SK-N-DZ (cell line): Measurements from ENCODE around the gene DHRS11. TPM values are rescaled to one million over a fixed set of nuclear protein-coding genes. Genes with fewer than 3 reads are reported as not detected.
A peak's percentile ranks its signal among the peaks of the same experiment; 100 is the strongest.

ENCODE experiments used
- DNase-seq: peaks from one replicate; pipeline ENCODE4 v3.0.0-alpha.2; 2015; ENCODE audit warnings: low spot score
- polyA plus RNA-seq, 2 experiments: library from polyadenylated mRNA; depleted of rRNA; stranded (reverse); fragments of >200 nt; gene quantifications; 2 replicates each; pipeline ENCODE4 v1.2.3, GENCODE V29; 2014

DHRS11 gene, protein sequence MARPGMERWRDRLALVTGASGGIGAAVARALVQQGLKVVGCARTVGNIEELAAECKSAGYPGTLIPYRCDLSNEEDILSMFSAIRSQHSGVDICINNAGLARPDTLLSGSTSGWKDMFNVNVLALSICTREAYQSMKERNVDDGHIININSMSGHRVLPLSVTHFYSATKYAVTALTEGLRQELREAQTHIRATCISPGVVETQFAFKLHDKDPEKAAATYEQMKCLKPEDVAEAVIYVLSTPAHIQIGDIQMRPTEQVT
- polyA plus RNA-seq (2014; cell fraction: cytosol; rRNA removed) = 12.3 and 12.5 TPM in 2 replicates
- 25.5 and 34.7 TPM in 2 replicates for polyA plus RNA-seq (2014; cell fraction: nucleus; rRNA removed)

DNA sequence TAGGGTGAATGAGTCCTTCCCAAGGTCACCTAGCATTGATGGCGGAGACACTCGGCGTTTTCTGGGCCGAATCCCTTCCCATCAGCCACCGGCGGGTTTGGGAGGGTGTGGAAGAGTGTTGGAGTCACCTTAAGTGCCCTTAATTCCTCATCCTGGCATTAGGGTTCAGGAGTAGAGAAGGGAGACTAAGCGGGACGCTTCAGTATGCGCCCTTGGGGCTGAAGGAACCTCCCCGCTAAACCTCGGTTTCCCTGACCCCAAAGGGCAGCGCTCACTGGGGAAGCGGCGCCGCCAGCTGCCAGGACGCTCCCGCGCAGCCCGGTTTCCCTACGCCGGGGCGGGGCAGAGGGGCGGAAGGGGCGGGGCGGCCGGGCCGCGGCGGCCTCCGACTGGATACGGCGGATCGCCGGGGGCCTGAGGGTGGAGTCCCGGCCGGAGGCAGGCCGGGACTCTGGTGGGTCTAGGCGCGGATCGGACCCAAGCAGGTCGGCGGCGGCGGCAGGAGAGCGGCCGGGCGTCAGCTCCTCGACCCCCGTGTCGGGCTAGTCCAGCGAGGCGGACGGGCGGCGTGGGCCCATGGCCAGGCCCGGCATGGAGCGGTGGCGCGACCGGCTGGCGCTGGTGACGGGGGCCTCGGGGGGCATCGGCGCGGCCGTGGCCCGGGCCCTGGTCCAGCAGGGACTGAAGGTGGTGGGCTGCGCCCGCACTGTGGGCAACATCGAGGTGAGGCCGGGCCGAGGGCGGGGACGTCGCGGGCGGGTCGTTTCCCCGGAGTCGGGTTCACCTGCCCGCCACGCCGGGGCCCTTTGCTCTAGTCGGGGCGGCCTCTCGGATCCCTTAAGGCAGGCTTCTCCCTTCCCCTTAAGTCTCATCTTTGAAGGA lies at the start of gene DHRS11:
TSS of gene DHRS11 (plus strand) at position 446 of the 882 bp plus-strand sequence. CDS start at position 577, 131 bp downstream.
- peak; percentile 73 for DNase-seq

DNA sequence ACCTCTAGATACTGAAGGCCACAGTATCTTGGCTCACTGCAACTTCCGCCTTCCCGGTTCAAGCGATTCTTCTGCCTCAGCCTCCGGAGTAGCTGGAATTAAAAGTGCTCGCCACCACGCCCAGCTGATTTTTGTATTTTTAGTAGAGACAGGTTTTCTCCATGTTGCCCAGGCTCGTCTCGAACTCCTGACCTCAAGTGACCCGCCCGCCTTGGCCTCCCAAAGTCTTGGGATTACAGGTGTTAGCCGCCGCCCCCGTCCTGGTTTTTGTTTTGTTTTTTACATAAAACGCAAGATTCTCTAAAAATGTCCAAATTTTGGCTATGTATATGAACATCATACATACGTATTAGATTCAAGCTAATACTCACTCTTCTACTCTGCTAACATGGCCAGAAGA lies 48.9 kb upstream of the DHRS11 start:
- no peak for DNase-seq

DNA sequence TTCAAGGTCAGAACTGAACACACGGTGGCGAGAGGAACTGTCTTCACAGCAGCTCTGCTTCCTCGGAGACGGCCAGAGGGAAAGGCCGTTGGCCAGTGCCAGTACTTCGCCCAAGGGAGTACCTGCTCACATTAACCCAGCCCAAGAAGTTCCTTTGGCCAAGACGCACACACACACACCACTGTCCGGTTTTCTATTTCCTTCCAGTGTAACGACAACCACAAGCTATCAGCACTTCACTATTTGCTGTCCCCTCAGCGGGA lies 47.7 kb upstream of the DHRS11 start:
- DNase-seq = peak; percentile 44

DNA sequence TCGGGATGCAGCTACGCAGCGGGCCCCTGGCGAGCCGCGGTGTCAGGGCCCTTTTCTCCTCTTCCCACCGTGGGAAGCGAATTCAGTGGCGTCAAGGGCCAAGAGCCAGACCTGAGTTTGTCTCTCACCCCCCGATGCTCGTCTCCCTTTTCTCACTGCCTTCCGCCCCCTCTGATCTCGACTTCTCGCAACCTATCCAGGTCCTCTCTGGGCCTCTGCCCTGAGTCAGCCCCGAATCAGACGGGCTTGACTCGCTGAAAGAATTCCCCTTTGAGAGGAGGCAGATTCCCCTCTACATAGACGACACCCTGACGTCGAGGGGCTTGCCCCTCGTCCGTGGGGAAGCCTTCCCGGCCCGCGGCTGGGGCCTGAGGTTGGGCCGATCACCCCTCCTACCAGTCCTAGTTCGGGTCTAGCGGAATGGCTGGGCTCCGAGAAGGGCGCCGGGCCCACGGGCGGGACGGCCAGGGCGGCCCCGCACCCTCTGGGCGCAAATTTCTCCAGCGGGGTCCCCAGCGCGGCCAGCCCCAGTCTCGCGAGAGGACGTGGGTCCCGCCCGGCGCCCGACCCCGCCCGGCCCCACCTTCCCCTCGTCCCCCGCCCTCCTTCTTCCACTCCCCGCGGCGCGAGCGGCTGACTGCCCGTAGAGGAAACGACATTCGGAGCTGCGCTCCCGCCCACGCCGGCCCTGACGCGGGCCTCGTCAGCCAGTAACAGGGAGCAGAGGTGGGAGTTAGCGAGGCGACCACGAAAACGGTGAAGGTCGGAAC lies 47.2 kb upstream of the DHRS11 start, which contains the start of gene GGNBP2:
TSS of gene GGNBP2 (plus strand) at position 613 of the 770 bp plus-strand sequence. CDS start 806 bp downstream, outside the sequence.
- DNase-seq = peak; percentile 87

DNA sequence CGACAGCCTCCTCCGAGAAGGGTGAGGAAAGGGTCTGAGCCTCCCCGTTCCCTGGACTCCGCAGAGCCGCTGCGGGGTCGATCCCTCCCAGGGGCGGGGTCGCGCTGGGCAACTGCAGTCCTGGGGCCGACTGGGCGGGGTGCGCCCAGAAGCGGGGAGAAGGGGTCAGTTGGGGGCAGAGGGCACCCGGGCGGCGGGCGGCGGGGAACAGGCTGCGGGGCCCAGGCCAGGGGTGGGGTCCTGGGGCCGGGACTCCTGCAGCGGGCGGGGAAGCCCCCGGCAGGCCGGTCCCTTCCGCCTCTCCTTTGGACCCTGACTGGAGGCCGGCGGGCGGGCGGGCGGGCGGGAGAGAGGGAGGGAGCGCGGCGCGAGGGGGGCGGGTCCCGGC lies 46.6 kb upstream of the DHRS11 start:
- DNase-seq = no peak

DNA sequence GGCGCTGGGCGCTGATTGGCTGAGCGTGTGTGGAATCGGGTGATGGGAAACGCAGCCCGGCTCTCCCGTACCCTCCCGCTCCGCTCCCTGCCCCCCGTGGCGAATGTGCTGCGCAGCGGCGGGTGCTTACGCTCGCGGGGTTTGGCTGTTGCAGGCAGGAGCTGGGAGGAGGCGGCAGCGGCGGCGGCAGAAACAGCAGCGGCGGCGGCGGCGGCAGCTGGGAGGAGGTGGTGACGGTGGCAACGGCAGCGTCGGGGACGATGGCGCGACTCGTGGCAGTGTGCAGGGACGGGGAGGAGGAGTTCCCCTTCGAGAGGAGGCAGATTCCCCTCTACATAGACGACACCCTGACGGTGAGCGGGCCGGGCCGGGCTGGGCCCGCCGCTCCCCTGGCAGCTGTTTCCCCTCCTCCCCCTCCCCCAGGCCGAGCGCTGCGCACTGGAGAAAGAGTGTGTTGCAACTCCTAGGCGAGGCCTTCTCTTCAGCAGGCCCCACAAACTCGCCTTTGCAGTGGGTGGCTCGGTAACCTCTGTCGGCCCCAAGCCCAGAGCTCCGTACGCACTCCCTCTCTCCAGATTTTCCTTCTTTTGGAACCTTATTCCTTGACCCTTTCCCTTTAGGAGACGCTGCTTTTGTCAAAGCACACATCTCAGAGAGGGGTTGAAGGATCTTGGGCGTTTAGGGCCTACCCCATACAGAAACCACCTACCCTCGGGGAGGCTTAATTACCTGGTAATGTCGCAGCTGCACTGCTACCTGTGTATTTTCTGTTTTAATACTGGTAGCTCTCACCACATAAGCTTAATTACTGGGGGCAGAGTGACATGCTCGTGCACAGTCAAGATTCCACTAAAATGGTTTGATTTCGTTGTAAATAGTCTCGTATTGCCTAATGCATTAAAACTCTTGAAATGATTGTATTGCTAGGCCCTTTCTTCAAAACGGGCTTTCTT lies 45.9 kb upstream of the DHRS11 start:
- peak; percentile 97 for DNase-seq

DNA sequence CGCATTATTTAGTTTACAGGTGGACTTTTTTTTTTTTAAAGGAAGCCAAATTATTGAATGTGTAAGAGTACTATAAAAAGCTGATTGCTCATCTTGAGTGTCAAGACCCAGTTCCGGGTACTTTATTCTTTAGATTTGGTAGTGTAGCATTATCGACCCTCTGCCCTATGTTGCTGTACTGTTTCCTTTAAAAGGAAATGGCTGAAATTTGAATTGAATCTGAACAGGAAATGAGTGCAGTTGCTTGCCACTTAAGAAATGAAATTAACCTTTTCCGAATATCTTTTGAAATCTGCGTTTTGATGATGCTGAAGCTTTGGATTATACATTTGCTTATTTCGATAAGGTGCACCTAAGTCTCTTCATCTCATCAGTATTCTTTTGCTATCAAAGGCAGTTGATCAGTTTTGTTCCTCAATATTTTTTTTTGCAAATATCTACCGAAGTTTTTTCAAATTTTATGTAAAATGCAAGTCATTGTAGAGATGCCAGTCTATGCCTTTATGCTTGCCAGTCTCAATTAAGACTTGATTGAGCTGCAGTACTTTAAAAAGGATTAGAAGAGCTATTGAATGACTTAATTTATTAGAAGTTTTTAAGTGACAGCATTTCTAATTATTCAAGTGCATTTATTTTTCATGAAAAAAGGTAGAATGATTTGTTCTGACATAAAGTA lies 45.1 kb upstream of the DHRS11 start:
- no peak for DNase-seq

DNA sequence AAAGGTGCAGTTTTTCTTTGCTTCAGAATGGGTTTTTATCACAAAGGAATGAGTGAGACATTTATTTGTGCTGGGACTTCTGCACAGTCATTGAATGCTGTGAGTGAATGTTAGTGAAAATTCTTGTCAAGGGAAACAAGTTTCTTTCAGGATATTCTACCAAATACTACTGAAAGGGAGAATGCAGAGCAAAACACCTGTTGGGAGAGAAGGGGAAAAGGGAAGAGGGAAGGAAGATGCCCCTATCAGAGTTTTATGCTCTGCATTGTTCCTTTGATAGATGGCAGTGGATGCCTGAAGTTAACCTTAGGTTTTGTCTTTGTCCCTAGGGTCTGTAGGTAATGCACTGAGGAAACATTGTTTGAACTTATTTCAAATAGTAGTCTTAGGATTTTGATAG lies 43.9 kb upstream of the DHRS11 start:
- DNase-seq = no peak

DNA sequence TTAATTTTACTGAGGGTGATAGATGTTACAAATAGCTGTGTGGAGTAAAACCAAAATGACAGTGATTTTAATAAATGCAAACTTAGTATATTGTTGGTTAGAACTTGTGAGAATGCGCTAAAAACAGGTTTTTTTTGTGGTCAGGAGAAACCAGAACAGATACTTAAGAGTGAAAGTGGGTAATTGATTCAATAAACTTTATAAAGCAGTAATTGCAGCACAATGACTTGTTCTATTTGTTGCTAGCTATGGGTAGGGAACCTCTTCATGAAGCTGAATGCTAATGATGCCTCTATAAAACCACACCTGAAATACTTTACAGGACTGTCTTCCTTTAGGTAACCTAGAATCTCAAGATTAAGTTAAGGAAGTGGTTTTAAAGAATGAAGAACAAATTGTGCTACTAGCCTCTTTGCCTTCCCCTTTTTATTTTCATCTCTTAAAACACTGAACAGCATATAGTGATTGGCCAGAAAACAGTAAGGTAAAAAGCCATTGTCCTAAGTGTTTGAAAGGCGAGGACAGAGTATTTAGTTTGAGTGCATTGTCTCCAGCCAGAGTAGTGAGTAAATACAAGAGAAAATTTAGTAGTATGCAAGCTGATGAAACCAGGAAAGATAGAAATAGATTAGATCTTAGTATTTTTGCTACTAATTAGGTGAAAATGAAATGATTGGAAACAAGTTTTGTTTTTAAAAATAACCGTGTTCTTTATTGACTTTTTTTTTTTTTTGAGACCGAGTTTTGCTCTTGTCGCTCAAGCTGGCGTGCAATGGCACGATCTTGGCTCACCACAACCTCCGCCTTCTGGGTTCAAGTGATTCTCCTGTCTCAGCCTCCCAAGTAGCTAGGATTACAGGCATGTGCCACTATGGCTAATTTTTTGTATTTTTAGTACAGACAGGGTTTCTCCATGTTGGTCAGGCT lies 40.9 kb upstream of the DHRS11 start:
- no peak for DNase-seq

DNA sequence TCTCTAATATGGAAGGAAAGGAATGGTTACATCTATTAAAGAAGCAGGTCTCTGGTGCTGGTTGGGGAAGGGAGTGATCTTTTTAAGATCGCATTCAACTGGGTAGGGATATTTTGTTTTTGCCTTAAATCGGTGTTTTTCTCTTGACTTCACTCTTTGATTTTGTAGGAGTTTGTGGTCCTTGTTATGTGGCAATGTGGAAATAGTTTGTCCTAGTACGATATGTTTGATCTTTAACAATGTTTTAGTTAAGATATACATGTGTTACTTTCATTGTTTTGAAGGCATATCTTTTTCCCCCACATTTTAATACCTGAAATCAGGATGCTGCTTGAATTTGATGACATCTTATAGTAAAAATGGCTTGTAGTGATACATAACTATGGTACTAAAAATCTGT lies 38.2 kb upstream of the DHRS11 start:
- DNase-seq = no peak

DNA sequence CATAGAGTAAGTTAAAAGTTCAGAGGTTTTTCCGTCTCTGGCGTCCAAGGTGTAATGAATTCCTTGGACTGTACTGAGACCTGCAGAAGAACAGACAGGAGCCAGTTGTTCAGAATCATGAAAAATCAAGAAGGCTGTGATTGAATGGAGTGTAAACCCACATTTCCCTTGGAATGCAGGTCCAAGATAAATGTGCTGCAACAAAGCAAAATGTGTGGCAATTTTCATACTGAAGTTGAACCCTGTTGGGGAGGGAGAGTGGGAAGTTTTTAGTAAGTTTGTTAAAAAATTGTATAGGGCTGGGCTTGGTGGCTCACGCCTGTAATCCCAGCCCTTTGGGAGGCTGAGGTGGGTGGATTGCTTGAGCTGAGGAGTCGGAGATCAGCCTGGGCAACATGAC lies 25.6 kb upstream of the DHRS11 start:
- no peak for DNase-seq

DNA sequence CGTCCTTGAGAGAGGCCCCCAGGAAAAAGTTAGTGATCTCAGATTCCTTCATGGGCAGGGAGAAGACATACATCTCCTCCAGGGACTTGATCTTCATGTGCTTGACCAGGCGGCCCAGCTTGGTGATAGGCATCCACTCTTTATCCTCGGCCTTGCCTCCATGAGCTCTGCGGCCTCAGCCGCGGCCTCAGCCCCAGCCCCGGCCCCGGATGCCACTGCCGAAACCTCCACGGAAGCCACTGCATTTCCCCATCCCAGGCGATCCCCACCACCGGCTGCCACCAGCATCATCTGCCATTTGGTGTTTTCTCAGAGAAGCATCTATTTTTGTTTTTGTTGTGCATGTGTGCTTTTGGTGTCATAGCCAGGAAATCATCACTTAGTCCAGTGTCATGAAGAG lies 16.7 kb upstream of the DHRS11 start:
- no peak for DNase-seq

DNA sequence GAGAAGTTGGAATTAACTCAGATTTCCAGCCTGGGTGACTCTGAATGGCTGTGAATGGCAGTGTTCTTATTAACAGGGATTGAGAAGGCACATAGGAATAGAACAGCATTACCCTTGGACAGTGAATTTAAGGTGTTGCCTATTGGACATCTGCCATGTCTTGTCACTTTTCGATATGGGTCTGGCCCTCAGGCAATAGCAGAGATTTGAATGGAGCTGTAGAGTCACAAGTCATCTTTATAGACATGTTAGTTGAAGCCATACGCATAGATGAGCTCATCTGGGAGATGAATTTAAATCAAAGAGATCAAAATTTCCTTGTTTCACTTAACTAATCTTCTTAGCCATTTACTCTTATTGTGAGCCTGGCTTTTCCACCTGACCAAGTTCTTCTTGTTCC lies 14.9 kb upstream of the DHRS11 start:
- no peak for DNase-seq

DNA sequence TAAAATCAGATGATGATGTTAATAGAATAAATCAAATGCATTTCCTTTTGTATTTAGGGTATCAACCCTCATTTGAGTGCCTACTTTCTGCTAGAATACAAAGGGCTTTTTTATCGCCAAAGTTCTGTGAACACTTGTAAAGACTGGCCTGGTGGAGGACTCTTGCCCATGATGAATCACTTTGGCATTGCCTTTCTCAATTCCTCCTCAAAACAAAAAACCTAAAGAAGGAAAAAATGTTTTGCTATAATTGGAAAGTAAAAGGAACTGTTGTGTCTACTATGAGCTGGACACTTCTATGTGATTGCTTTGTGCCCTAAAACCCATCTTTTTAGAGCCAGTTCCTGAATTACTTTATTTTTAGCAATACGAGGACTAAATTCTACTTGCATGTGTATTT lies 13.0 kb upstream of the DHRS11 start:
- no peak for DNase-seq

DNA sequence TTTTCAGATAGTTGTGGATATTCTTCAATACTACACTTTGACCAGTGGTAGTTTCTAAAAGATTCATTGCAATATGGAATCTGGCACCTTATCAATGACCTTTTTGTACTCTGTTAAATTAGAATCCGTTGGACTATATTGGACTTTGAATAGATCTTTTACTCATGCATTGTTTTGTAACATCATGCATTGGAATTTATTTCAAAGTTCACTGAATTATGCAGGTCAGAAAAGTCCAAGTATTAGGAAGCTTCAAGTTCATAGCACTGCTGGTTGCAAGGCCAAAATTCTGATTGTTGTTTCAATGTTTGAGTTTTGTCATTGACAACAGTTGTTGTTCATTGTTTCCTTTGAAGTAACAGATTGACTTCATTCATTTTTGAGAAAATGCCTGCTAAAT lies 7.9 kb upstream of the DHRS11 start:
- no peak for DNase-seq

DNA sequence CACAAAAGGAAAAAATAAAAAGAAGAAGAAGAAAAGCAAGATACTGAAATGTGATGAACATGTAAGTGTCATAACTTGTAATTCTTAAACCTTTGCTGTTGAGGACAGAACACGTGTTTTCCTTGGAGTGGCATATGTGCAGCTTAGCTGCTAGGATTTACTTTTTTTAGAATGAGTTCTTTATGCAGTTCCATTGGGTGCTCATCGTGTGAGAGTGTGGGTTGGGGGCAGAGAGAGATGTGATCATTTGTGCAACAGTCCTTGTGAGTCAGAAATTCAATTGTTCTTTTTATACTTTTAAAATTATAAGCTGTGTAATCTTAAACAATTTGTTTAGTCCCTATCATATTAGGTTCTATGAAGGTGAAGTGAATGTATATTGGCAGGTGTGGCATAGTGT lies 5.5 kb upstream of the DHRS11 start:
- no peak for DNase-seq

DNA sequence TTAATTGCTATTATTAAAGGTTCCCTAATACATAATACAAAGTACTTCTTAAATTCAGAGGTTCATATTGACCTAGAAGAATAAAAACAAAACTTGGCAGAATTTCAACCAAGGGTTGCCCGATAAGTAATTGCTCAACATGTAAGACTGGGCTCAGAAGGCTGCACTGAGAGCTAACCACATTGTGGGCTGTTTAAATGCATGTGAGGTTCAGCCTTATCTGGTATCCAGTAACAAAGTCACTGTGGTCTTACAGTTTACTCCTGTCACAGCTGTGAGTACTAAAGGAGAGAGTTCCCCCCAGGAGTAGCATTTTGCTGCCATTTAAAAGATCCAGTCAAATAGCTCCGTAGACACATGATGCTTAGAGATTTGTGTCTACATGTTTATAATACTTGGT lies 1.6 kb upstream of the DHRS11 start:
- no peak for DNase-seq

DNA sequence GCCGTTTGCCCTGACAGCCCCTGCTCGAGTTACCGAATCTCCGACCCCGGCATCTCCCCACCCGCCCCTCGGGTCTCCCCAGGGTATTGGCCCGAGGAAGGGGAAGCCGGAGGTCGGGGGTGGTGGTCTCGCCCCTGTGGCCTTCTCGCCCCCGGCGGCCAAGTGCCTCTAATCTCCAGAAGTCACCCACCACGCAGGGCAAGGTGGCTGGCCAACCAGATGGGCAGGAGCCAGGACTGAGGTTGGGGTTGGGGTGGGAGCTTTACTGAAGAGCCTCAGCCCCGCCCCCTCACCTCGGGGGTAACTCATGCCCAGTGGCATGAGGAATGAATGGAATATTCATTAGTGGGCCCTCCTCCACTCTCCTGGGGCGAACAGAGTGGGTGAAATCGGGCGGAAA lies 637 bp downstream of the DHRS11 start:
- DNase-seq = no peak

DNA sequence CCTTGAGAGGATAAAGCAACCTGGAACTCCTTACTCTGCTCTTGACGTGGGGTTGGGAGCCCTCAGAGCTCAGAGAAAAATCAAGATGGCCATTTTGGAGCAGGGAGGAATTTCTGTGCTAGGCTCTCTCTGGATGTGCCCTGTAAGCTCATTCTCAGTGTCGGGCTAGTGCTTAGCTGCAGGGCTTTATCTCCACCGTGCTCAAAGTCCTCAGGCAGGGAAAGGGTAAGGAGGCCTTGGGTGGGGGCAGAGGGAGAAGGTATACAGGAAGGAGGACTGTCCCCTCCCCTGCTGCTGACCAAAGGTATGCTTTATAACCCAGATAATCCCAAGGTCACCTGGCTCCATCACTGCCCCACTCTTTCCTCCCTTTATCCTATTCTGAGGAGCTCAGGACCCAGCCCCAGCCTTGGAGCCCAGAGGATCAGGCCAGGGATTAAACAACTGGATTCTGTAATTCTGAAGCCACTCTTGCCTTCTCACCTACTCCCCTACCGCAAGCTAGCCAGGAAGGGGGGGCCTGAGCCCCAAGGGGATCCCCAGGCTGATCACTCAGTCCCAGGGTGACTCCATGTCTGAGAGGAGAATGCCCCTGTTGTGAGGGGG lies 1.1 kb downstream of the DHRS11 start:
- DNase-seq = no peak
